SK-N-SH treated with all-trans-retinoic acid at 6 μM for 48 hours (cell line): ENCODE measurements around the gene ZNF841.

Experiments used
- CSRNP3 ChIP-seq: fragments of 250-450 bp; sonication (Bioruptor Pico); IDR thresholded peaks from 2 replicates; pipeline ENCODE4 v1.5.1; 2021; ENCODE audit warnings: mild to moderate bottlenecking, moderate library complexity
- OSR1 ChIP-seq: fragments of 250-450 bp; sonication (Bioruptor Pico); IDR thresholded peaks from 2 replicates; pipeline ENCODE4 v1.8.0; 2022; ENCODE audit warnings: moderate library complexity, mild to moderate bottlenecking, inconsistent platforms
- PATZ1 ChIP-seq: fragments of 250-450 bp; sonication (Bioruptor Pico); IDR thresholded peaks from 2 replicates; pipeline ENCODE4 v1.8.0; 2020; ENCODE audit warnings: mild to moderate bottlenecking, moderate library complexity, borderline replicate concordance
- RARB ChIP-seq: fragments of 250-450 bp; sonication (Bioruptor Pico); IDR thresholded peaks from 2 replicates; pipeline ENCODE4 v1.8.0; 2021; ENCODE audit warnings: mild to moderate bottlenecking, moderate library complexity
- SNAI2 ChIP-seq: fragments of 250-450 bp; sonication (Bioruptor Pico); IDR thresholded peaks from 2 replicates; pipeline ENCODE4 v1.5.0; 2020; ENCODE audit warnings: mild to moderate bottlenecking, moderate library complexity
- TCF4 ChIP-seq: fragments of 250-450 bp; sonication (Bioruptor Pico); IDR thresholded peaks from 2 replicates; pipeline ENCODE4 v1.8.0; 2021; ENCODE audit warnings: mild to moderate bottlenecking, moderate library complexity, borderline replicate concordance
- TSHZ2 ChIP-seq: fragments of 250-450 bp; sonication (Bioruptor Pico); IDR thresholded peaks from 2 replicates; pipeline ENCODE4 v1.5.0; 2020; ENCODE audit warnings: mild to moderate bottlenecking, moderate library complexity
- ZC3H10 ChIP-seq: fragments of 250-450 bp; sonication (Bioruptor Pico); IDR thresholded peaks from 2 replicates; pipeline ENCODE4 v1.5.1; 2021; ENCODE audit warnings: mild to moderate bottlenecking, moderate library complexity
- ZFP3 ChIP-seq: fragments of 250-450 bp; sonication (Bioruptor Pico); IDR thresholded peaks from 2 replicates; pipeline ENCODE4 v1.5.0; 2020; ENCODE audit warnings: mild to moderate bottlenecking, moderate library complexity
- ZFP30 ChIP-seq: fragments of 450-650 bp; formaldehyde crosslinking; IDR thresholded peaks from 2 replicates; pipeline ENCODE4 v1.5.0; 2022; ENCODE audit warnings: mild to moderate bottlenecking, moderate library complexity
- ZNF70 ChIP-seq: fragments of 450-650 bp; formaldehyde crosslinking; IDR thresholded peaks from 2 replicates; pipeline ENCODE4 v1.5.0; 2020; ENCODE audit warnings: mild to moderate bottlenecking, moderate library complexity

- TF ChIP-seq ZNF70 (CRISPR knock-in tag) (no peak), ZFP3 (CRISPR knock-in tag) (no peak), OSR1 (CRISPR knock-in tag) (no peak), ZFP30 (no peak), TCF4 (CRISPR knock-in tag) (no peak), CSRNP3 (CRISPR knock-in tag) (no peak), PATZ1 (CRISPR knock-in tag) (no peak), ZC3H10 (CRISPR knock-in tag) (no peak), SNAI2 (CRISPR knock-in tag) (no peak), RARB (CRISPR knock-in tag) (no peak), TSHZ2 (CRISPR knock-in tag) (no peak)
Measured at GRCh38 chr19:52120286-52120685, 24.7 kb upstream of the ZNF841 start.
